H54 (cell line): ENCODE measurements around the gene PGLYRP3.

Source experiments
- DNase-seq: peaks from one replicate; pipeline ENCODE4 v3.0.0; 2011; ENCODE audit warnings: low spot score, mixed read lengths; ENCODE audit not compliant: insufficient read length
- FAIRE-seq: peaks from 3 replicates; lab custom pipeline; 2011; peaks lifted over from hg19 to GRCh38; lab: Jason Lieb, UNC
- POLR2A ChIP-seq: IDR thresholded peaks from 2 replicates; pipeline ENCODE4 v1.6.1; 2011; ENCODE audit warnings: low read depth, mild to moderate bottlenecking, low read length

The PGLYRP3 gene

GRCh38 chr1:153313288-153313687 lies 536 bp upstream of the PGLYRP3 start:
- TF ChIP-seq POLR2A = no peak
- DNase-seq (no peak), FAIRE-seq (no peak)

- no peak for DNase-seq
- TF ChIP-seq POLR2A = no peak
- FAIRE-seq = no peak
Measured at GRCh38 chr1:153310526-153310925, 2.2 kb downstream of the PGLYRP3 start.

DNA sequence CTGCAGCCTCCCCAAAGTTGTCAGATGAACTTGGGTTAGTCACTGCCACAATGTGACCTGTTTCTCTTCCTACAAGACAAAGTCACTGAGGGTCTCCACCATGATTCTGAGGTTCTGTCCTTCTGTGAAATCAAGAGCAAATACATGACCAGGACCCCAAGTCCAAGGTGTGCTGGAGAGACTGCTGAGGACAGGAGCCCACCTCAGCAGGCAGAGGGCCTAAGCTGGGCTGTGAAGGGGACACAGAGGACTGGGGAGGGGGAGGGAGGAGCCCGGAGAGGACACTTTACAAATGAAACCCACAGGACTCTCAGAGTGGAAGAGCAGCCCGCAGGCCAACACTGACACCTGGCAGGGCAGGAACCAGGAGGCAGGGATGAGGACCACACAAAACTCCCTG lies 3.3 kb downstream of the PGLYRP3 start:
- DNase-seq (no peak), FAIRE-seq (no peak)
- TF ChIP-seq POLR2A = no peak

- FAIRE-seq = no peak
- no peak for DNase-seq
- no peak for TF ChIP-seq POLR2A
Measured at GRCh38 chr1:153308540-153308939, 4.2 kb downstream of the PGLYRP3 start.

DNA sequence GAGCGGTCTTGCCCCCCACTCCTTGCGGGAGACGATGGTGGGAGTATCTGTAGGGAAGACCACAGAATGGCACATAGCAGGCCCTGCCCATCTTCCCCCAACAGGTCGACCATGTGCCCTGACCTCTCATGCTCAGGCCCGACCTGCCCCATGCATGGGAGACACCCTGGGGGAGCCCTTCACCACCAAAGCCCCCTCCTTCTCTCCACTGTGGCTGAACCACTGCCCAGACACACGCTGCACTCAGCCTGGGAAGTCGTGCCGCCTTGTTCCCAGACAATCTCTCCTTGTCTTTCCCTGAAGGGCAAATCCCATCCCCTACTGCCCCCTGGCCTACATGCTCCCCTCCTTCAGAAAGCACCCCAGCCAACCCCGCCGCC lies 5.5 kb downstream of the PGLYRP3 start:
- no peak for TF ChIP-seq POLR2A
- DNase-seq = no peak
- no peak for FAIRE-seq

- no peak for TF ChIP-seq POLR2A
- no peak for DNase-seq
- FAIRE-seq = no peak
Measured at GRCh38 chr1:153306303-153307220, 6.2 kb downstream of the PGLYRP3 start.

- no peak for TF ChIP-seq POLR2A
- FAIRE-seq = no peak
- DNase-seq = no peak
Measured at GRCh38 chr1:153305682-153306081, 7.1 kb downstream of the PGLYRP3 start.

DNA sequence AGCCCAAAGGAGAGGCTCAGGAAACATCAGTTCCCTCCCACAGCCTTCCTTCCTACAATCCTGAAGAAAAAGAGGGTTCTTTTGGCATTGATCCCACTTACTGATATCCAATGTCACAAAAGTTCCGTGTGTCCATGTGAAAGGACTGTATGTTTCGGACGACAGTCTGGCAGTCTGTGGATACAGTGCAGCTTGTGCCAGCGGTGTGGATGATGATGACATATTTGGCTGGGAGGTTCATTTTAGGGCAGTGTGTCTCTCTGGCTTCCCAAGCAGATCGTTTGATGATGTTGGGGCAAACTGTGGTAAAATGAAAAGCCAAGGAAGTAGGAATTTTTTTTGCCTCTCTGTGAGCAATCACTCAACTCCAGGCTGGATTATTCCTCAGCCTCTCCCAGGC lies 10.4 kb downstream of the PGLYRP3 start:
- DNase-seq (no peak), FAIRE-seq (no peak)
- TF ChIP-seq POLR2A = no peak

DNA sequence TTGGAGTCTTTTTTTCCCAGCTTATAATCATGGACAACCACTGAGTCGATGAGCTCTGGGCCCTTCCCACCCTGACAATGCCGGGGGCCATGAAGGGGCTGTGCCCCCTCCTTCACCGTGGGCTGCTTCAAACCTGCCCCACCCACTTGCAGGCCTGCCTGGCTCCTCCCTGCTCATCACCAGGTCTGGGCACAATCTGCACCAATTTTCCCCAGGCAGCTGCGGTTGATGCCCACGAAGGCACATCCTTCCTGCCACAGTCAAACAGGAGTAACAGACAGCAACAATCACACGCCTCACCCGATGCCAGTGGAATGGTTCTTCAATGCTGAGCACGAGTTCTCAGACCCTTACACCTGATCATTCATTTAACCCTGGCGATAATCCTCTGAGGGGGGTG lies 18.9 kb downstream of the PGLYRP3 start:
- no peak for TF ChIP-seq POLR2A
- FAIRE-seq (no peak), DNase-seq (no peak)

DNA sequence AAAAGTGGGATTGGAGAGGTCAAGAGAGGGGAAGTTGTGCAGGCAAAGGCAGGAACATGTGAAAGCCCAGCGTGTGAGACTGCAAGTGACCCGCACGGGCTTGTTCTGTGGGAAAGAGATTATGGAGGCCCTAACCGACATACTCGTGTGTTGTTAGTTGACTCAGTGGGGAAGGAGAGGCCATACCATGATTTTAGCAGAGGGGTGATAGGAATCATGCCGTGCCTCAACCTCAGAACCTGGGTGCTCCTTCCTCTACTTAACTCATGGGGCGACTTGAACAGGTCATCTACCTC lies 19.3 kb downstream of the PGLYRP3 start:
- TF ChIP-seq POLR2A = no peak
- DNase-seq = no peak
- FAIRE-seq = no peak

DNA sequence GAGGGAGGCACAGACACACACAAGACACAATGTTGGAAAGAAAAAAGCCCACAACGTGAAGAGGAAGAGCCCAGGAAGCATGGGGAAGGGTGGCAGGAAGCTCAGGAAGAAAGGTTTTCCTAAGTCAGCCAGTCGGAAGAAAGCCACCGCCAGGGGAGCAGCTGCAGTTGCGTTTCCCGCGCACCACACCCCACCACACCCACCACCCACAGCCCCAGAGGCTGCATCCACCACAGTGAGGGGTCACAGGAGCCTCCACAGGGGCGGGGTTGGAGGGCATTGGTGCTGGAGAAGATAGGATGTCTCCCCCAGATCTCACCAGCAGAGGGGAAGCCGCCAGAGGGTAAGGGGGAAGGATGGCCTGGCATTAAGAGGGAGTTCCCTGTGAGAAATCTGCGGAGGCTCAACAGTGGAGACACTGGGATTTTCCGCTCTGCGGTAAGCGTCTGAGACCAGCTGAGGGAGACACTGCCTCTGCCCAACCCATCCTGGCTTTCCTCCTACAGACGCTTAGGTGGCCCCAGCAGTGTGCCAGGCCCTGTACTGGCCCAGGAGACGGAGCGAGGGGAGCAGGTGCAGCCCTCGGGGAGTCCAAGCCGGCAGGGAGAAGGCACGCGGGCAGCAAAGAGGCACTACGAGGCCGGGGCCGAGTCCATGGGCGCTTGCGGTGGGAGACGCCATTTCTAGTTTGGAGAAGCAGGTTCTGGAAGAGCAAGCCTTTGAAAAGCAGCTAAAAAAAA lies 19.8 kb downstream of the PGLYRP3 start:
- FAIRE-seq = no peak
- no peak for DNase-seq
- TF ChIP-seq POLR2A = no peak

DNA sequence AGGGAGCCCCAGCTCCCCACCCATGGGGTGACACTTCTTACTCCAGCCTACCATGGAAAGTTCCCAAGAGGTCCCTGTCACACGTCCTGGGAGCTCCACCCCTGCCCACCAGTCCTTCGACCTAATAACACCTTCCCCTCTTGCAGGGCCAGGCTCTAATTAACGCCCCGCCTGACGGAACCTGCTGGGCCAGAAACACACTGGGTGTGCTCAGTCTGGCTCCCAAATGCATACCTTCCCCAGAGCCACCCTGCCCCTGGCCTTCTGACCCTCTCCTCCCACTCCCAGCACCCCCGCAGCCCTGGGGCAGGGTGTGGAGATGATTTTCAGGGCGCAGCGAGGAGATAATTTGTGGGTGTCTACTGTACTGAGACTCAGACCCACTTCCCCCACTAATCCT lies 20.6 kb downstream of the PGLYRP3 start:
- FAIRE-seq (no peak), DNase-seq (no peak)
- TF ChIP-seq POLR2A = no peak

DNA sequence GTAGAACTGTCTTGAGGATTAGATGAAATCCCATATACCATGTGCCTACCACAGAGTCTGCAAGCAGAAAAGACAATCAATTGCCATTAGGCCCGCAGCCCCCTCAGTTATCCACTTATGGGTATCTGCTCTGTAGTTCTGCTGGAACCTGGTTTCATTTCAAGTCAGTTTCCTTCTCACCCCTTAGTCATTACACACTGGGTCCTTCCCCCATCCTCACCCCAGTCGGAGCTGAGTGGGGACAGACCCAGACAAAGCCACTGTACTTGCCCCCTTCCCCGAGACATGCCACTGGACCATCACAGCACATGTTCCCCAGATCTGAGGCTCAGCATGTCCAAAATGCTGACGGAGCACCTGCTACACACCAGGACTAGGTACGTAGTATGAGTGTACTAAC lies 21.2 kb downstream of the PGLYRP3 start:
- DNase-seq = no peak
- no peak for TF ChIP-seq POLR2A
- FAIRE-seq = no peak

GRCh38 chr1:153288634-153289275 lies 24.0 kb downstream of the PGLYRP3 start:
- peak; percentile 60 for DNase-seq
- TF ChIP-seq POLR2A = no peak
- no peak for FAIRE-seq
